Measurements from ENCODE around the gene NAPSA. TPM values are rescaled to one million over a fixed set of nuclear protein-coding genes. Genes with fewer than 3 reads are reported as not detected.
A peak's percentile ranks its signal among the peaks of the same experiment; 100 is the strongest.

The NAPSA gene
- total and polyA plus RNA-seq, 9 of the 15 experiments (the other 6 are each of a cell fraction or from before 2014, with no cell fraction given) = 0.25 to 1.9 (median 0.69) TPM

DNA sequence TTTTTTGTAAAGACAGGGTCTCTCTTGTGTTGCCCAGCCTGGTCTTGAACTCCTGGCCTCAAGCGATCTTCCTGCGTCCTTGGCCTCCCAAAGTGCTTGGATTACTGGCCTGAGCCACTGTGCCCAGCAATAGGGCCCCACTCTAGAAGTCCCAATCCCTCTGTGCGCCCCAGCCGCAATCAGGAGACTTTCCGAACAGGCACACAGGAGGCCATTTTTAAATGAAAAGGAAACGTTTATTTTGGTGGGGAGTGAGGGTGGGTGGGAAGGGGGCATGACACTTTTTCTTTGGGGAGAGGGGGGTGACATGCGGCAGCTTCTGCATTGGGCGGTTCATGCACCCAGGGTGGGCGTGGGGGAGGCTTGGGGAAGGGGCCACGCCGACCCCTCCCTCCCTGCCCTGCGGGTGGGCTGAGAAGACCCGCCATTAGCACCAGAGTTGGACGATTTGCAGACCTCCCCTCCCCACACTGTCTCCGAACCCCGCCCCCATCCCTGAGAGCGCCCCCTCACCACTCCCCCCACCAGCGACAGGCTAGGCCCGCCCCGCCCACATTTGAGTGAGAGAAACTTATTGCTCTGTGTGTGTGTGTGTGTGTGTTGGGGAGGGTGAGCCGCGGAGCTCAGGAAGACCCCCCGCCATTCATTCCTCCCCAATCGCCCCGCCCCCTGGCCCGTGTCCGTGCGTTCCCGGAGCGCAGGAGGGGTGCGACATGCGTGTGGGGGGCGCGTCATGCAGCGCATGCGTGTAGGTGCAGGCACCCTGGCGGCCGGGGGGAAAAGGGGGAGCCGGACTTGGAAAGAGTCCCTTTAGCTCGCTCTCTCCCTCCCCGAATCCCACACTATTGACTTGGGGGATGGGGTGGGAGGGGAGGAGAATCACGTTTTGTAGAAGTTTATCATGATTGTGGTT, 53.5 kb downstream of the NAPSA start (continued):
- TF ChIP-seq MCM2 (IDR thresholded peaks at IDR 0.05; ENCODE audit: low read depth) (no peak), ZNF717 (CRISPR knock-in tag; IDR thresholded peaks at IDR 0.05) (no peak), SRSF1 (IDR thresholded peaks at IDR 0.05; ENCODE audit: low read depth, low read length) (no peak), GABPA (tag; conservative IDR thresholded peaks at IDR 0.05; ENCODE audit: low read depth) (no peak), ZFP30 (CRISPR knock-in tag; IDR thresholded peaks at IDR 0.05; ENCODE audit: borderline replicate concordance) (no peak), ZBTB8A (IDR thresholded peaks at IDR 0.05; ENCODE audit: partially characterized antibody) (no peak), LEF1 (IDR thresholded peaks at IDR 0.05) (no peak), YY1 (IDR thresholded peaks at IDR 0.05; ENCODE audit: borderline replicate concordance in 1 of 3, control insufficient read depth in 1 of 3, extremely low read depth in 1 of 3, insufficient read depth in 3 of 3, insufficient read length in 1 of 3, insufficient replicate concordance in 2 of 3, low read depth in 1 of 3, low read length in 2 of 3) (peak in 1 of 3 experiments; percentile 63), COPS2 (conservative IDR thresholded peaks at IDR 0.05) (no peak), KLF16 (IDR thresholded peaks at IDR 0.05) (no peak), MAZ (CRISPR knock-in tag; conservative IDR thresholded peaks at IDR 0.05 in 1 of 2, IDR thresholded peaks at IDR 0.05 in 1 of 2) (peak in 1 of 2 experiments; percentile 29; a peak in 2 of 4 replicates), MYBL2 (IDR thresholded peaks at IDR 0.05; ENCODE audit: low read depth) (no peak), MYBL2 (CRISPR knock-in tag; IDR thresholded peaks at IDR 0.05; ENCODE audit: borderline replicate concordance) (no peak), POLR2H (tag; IDR thresholded peaks at IDR 0.05; ENCODE audit: low read depth) (no peak), C11orf30 (IDR thresholded peaks at IDR 0.05; ENCODE audit: low read depth) (no peak), DMBX1 (CRISPR knock-in tag; IDR thresholded peaks at IDR 0.05; ENCODE audit: borderline replicate concordance) (no peak), ARHGAP35 (IDR thresholded peaks at IDR 0.05; ENCODE audit: partially characterized antibody) (no peak), ZNF445 (CRISPR knock-in tag; IDR thresholded peaks at IDR 0.05; ENCODE audit: low read depth) (no peak)
- TF ChIP-seq, protein P1, sequence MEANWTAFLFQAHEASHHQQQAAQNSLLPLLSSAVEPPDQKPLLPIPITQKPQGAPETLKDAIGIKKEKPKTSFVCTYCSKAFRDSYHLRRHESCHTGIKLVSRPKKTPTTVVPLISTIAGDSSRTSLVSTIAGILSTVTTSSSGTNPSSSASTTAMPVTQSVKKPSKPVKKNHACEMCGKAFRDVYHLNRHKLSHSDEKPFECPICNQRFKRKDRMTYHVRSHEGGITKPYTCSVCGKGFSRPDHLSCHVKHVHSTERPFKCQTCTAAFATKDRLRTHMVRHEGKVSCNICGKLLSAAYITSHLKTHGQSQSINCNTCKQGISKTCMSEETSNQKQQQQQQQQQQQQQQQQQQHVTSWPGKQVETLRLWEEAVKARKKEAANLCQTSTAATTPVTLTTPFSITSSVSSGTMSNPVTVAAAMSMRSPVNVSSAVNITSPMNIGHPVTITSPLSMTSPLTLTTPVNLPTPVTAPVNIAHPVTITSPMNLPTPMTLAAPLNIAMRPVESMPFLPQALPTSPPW (CRISPR knock-in tag; IDR thresholded peaks at IDR 0.05) = peak; percentile 77
- TF ChIP-seq, protein P2, sequence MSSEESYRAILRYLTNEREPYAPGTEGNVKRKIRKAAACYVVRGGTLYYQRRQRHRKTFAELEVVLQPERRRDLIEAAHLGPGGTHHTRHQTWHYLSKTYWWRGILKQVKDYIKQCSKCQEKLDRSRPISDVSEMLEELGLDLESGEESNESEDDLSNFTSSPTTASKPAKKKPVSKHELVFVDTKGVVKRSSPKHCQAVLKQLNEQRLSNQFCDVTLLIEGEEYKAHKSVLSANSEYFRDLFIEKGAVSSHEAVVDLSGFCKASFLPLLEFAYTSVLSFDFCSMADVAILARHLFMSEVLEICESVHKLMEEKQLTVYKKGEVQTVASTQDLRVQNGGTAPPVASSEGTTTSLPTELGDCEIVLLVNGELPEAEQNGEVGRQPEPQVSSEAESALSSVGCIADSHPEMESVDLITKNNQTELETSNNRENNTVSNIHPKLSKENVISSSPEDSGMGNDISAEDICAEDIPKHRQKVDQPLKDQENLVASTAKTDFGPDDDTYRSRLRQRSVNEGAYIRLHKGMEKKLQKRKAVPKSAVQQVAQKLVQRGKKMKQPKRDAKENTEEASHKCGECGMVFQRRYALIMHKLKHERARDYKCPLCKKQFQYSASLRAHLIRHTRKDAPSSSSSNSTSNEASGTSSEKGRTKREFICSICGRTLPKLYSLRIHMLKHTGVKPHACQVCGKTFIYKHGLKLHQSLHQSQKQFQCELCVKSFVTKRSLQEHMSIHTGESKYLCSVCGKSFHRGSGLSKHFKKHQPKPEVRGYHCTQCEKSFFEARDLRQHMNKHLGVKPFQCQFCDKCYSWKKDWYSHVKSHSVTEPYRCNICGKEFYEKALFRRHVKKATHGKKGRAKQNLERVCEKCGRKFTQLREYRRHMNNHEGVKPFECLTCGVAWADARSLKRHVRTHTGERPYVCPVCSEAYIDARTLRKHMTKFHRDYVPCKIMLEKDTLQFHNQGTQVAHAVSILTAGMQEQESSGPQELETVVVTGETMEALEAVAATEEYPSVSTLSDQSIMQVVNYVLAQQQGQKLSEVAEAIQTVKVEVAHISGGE (CRISPR knock-in tag; IDR thresholded peaks at IDR 0.05) = no peak
- TF ChIP-seq, protein P3, sequence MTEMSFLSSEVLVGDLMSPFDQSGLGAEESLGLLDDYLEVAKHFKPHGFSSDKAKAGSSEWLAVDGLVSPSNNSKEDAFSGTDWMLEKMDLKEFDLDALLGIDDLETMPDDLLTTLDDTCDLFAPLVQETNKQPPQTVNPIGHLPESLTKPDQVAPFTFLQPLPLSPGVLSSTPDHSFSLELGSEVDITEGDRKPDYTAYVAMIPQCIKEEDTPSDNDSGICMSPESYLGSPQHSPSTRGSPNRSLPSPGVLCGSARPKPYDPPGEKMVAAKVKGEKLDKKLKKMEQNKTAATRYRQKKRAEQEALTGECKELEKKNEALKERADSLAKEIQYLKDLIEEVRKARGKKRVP (CRISPR knock-in tag; IDR thresholded peaks at IDR 0.05) = no peak

All from K562 (cell line).